Measurements from ENCODE around the gene EPAS1.

DNA sequence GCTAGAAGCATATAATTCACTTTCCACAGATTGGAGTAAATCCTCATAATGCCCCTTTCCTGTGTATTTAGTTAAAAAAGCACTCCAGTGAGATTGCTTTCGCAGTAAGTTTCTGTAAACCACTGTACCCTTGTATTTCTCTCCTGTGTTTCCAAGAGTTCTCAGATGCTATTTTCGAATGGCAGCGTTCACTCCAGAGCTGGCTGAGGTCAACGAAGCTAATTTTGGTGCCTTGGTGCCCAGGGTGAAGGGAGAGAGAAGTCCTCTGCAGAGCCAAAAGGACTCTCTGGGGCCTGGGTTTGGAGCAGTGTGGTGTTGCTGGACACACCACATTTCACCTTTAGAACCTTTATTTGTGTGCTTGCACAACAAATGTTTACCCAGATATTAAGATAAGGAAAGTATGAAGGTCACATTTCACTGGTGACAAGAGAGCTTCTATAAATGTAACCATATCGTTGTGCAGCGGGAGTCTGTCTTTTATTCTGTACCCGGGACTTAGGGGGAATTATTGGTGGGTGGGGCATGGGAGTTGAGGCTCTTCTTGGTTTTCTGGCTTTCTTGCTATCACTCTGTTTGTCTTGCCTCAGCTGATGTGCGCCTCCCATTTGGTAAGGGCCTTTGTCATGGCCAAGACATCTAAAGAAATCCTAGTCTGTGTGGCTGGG lies 9.9 kb downstream of the EPAS1 start:
- TF ChIP-seq, protein P1, sequence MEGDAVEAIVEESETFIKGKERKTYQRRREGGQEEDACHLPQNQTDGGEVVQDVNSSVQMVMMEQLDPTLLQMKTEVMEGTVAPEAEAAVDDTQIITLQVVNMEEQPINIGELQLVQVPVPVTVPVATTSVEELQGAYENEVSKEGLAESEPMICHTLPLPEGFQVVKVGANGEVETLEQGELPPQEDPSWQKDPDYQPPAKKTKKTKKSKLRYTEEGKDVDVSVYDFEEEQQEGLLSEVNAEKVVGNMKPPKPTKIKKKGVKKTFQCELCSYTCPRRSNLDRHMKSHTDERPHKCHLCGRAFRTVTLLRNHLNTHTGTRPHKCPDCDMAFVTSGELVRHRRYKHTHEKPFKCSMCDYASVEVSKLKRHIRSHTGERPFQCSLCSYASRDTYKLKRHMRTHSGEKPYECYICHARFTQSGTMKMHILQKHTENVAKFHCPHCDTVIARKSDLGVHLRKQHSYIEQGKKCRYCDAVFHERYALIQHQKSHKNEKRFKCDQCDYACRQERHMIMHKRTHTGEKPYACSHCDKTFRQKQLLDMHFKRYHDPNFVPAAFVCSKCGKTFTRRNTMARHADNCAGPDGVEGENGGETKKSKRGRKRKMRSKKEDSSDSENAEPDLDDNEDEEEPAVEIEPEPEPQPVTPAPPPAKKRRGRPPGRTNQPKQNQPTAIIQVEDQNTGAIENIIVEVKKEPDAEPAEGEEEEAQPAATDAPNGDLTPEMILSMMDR (IDR thresholded peaks at IDR 0.05), result no peak
- TF ChIP-seq POLR2AphosphoS5 (IDR thresholded peaks at IDR 0.05), result peak in 1 of 2 donors; percentile 15
- TF ChIP-seq POLR2A (IDR thresholded peaks at IDR 0.05), result no peak
- TF ChIP-seq EP300 (IDR thresholded peaks at IDR 0.05), result peak in 1 of 4 donors; percentile 54
